ENCODE data around the gene TMEM272. TPM values are rescaled to one million over a fixed set of nuclear protein-coding genes. Genes with fewer than 3 reads are reported as not detected.

Gene TMEM272
- total and polyA plus RNA-seq, 2 of the 13 experiments (the other 11 are each of a cell fraction or from before 2014, with no cell fraction given), result 0.37 to 0.62 TPM

DNA sequence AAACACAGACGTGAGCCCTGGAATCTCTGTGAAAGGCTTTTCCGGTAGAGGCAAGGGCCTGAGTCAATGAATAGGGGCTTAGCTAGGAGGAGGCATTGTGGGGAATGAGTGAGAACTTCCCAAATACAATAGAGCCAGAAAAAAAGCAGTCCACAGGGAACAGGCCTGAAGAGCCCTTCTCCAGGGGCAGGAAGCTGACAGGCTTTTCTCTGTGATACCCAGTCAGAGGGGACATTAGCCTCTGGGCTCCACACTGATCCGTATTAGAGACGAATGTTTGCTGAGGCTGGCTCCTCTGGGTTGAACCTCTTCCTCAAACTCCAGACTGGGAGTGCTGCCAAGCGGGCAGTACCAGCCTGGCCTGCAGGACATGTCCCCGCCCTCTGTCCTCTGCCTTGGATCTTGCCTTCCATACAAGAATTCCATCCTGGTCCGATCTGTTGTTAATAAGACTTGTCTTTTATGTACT, 43.3 kb downstream of the TMEM272 start:
- DNase-seq (ENCODE audit: low spot score), result no peak
- Histone ChIP-seq H4K20me1 (ENCODE audit: insufficient read depth, low read length) (no peaks in the 10 kb centered on the region), H3K79me2 (ENCODE audit: insufficient read depth, low read length) (no peaks in the 10 kb centered on the region), H3K9me3 (ENCODE audit: low read length) (no peaks in the 10 kb centered on the region), H3K27ac (ENCODE audit: extremely low read length, insufficient read depth, low read length) (no peak overlapping the region), H3K4me3 (replicated peaks in 1 of 3; ENCODE audit: insufficient read depth in 1 of 3, low read depth in 2 of 3, low read length in 3 of 3) (no peak overlapping the region), H3K27me3 (ENCODE audit: control insufficient read depth in 1 of 2, insufficient read depth in 2 of 2, low read length in 2 of 2) (no peaks in the 10 kb centered on the region), H3K4me1 (ENCODE audit: insufficient read depth, low read length) (peaks cover 54% of the 10 kb centered on the region), H3K4me2 (ENCODE audit: low read depth, low read length) (peak overlapping the region; percentile 95; the same call in 1 of the 2 replicates), H2AFZ (ENCODE audit: low read length) (no peak overlapping the region), H3K9ac (ENCODE audit: insufficient read depth, low read depth, low read length) (no peak overlapping the region), H3K36me3 (replicated peaks in 1 of 2; ENCODE audit: control insufficient read depth in 1 of 2, insufficient read depth in 2 of 2, low read length in 2 of 2) (no peaks in the 10 kb centered on the region)
- ChIA-PET POLR2A (interaction anchor here (4.1 kb wide), 1 partner anchor 348 kb away, joined by 19 read pairs; the partner anchor contains the start of gene INTS6), CTCF (ENCODE audit: low intra/inter-chr PET ratio, low total read pairs) (no interaction called here)
- in situ Hi-C loops (cut with HindIII; ENCODE audit: extremely low pct_ligation_motif_present, low pct_unique_long_range_greater_than_20kb), result no loop called here
- FAIRE-seq, result no peak
- BruUV-seq (replicated peaks), result no TSS peak
- 78% methylated on average over 7 of the region's 7 CpGs for WGBS (ENCODE audit: low lambda C conversion rate)
- intact Hi-C loops (cut with micrococcal nuclease; ENCODE audit: unreplicated experiment), result loop anchor here (2.0 kb wide), 1 partner anchor 349 kb away; the partner anchor contains the start of gene INTS6
- no peak for TF ChIP-seq ETV5 (CRISPR knock-in tag; IDR thresholded peaks at IDR 0.05; ENCODE audit: borderline replicate concordance)
- no peak for TF ChIP-seq ADNP (CRISPR knock-in tag; IDR thresholded peaks at IDR 0.05)
- TF ChIP-seq PTBP1 (IDR thresholded peaks at IDR 0.05; ENCODE audit: low read depth, low read length, poor library complexity, severe bottlenecking), result no peak
- TF ChIP-seq TAF15 (IDR thresholded peaks at IDR 0.05; ENCODE audit: low read depth, low read length, poor library complexity, severe bottlenecking), result no peak
- TF ChIP-seq HHEX (CRISPR knock-in tag; IDR thresholded peaks at IDR 0.05), result no peak
- no peak for TF ChIP-seq AGO1 (IDR thresholded peaks at IDR 0.05; ENCODE audit: low read depth, low read length, poor library complexity, severe bottlenecking)
- TF ChIP-seq HMG20A (CRISPR knock-in tag; IDR thresholded peaks at IDR 0.05; ENCODE audit: borderline replicate concordance), result no peak
- ATAC-seq, result no peak

DNA sequence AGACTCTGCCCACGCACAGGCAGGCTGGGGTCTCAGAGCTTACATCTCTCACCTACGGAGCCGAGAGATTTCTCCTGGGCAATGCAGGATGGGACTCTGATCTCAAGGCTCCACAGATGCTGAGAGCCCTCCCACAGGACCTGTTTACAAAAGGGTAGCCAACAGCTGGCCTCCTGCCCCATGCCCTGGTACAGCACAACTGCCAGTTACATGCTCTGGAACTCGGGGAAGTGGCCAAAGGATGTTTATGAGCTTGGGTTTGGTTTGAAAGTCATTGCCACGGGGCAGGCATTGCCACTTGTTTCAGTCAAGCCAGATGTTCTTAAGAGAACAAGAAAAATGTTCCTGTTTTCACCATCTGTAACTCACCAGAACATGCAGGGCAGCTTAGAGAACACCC, 44.5 kb downstream of the TMEM272 start:
- ATAC-seq (no peak), FAIRE-seq (no peak), DNase-seq (ENCODE audit: low spot score) (no peak)
- Histone ChIP-seq H4K20me1 (ENCODE audit: insufficient read depth, low read length) (no peaks in the 10 kb centered on the region), H3K36me3 (replicated peaks in 1 of 2; ENCODE audit: control insufficient read depth in 1 of 2, insufficient read depth in 2 of 2, low read length in 2 of 2) (0 out of 5 replicates have a peak, but pooled peaks cover 0 to 1% of the 10 kb centered on the region in 2 experiments), H3K4me2 (ENCODE audit: low read depth, low read length) (no peak overlapping the region), H2AFZ (ENCODE audit: low read length) (no peak overlapping the region), H3K79me2 (ENCODE audit: insufficient read depth, low read length) (no peaks in the 10 kb centered on the region), H3K9me3 (ENCODE audit: low read length) (no peaks in the 10 kb centered on the region), H3K4me3 (replicated peaks in 1 of 3; ENCODE audit: insufficient read depth in 1 of 3, low read depth in 2 of 3, low read length in 3 of 3) (no peak overlapping the region), H3K27ac (ENCODE audit: extremely low read length, insufficient read depth, low read length) (no peak overlapping the region), H3K4me1 (ENCODE audit: insufficient read depth, low read length) (peaks cover 54% of the 10 kb centered on the region), H3K9ac (ENCODE audit: insufficient read depth, low read depth, low read length) (no peak overlapping the region), H3K27me3 (ENCODE audit: control insufficient read depth in 1 of 2, insufficient read depth in 2 of 2, low read length in 2 of 2) (no peaks in the 10 kb centered on the region)
- whole genome bisulfite sequencing (ENCODE audit: low lambda C conversion rate), result 81% methylated on average over 4 of the region's 5 CpGs
- TF ChIP-seq SETDB1 (CRISPR knock-in tag; IDR thresholded peaks at IDR 0.05; ENCODE audit: borderline replicate concordance) (no peak), ZIK1 (CRISPR knock-in tag; IDR thresholded peaks at IDR 0.05; ENCODE audit: borderline replicate concordance, low read depth) (no peak), POLR2AphosphoS2 (IDR thresholded peaks at IDR 0.05; ENCODE audit: low read depth, low read length) (no peak), MIER2 (CRISPR knock-in tag; IDR thresholded peaks at IDR 0.05) (no peak), ZNF160 (CRISPR knock-in tag; IDR thresholded peaks at IDR 0.05) (no peak), ZC3H4 (CRISPR knock-in tag; IDR thresholded peaks at IDR 0.05; ENCODE audit: borderline replicate concordance) (no peak), HMGA1 (CRISPR knock-in tag; conservative IDR thresholded peaks at IDR 0.05) (no peak)
- TF ChIP-seq, protein P1, sequence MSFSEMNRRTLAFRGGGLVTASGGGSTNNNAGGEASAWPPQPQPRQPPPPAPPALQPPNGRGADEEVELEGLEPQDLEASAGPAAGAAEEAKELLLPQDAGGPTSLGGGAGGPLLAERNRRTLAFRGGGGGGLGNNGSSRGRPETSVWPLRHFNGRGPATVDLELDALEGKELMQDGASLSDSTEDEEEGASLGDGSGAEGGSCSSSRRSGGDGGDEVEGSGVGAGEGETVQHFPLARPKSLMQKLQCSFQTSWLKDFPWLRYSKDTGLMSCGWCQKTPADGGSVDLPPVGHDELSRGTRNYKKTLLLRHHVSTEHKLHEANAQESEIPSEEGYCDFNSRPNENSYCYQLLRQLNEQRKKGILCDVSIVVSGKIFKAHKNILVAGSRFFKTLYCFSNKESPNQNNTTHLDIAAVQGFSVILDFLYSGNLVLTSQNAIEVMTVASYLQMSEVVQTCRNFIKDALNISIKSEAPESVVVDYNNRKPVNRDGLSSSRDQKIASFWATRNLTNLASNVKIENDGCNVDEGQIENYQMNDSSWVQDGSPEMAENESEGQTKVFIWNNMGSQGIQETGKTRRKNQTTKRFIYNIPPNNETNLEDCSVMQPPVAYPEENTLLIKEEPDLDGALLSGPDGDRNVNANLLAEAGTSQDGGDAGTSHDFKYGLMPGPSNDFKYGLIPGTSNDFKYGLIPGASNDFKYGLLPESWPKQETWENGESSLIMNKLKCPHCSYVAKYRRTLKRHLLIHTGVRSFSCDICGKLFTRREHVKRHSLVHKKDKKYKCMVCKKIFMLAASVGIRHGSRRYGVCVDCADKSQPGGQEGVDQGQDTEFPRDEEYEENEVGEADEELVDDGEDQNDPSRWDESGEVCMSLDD (CRISPR knock-in tag; IDR thresholded peaks at IDR 0.05; ENCODE audit: borderline replicate concordance), result no peak
- TF ChIP-seq, protein P2, sequence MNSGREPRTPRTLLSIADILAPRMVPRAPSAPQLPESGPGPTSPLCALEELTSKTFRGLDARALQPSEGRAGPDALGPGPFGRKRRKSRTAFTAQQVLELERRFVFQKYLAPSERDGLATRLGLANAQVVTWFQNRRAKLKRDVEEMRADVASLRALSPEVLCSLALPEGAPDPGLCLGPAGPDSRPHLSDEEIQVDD (CRISPR knock-in tag; IDR thresholded peaks at IDR 0.05; ENCODE audit: borderline replicate concordance), result no peak
- in situ Hi-C loops (cut with HindIII; ENCODE audit: extremely low pct_ligation_motif_present, low pct_unique_long_range_greater_than_20kb), result no loop called here
- ChIA-PET CTCF (ENCODE audit: low intra/inter-chr PET ratio, low total read pairs) (interaction anchor here (1.9 kb wide), 1 partner anchor 366 kb away, joined by 4 read pairs; no protein-coding TSS in a partner anchor), POLR2A (interaction anchor here (4.1 kb wide), 1 partner anchor 347 kb away, joined by 19 read pairs; the partner anchor contains the start of gene INTS6)
- no TSS peak for BruUV-seq (replicated peaks)
- intact Hi-C loops (cut with micrococcal nuclease; ENCODE audit: unreplicated experiment), result no loop called here

Measured in HepG2 (cell line).